Vagina (tissue), 2 donors: Measurements from ENCODE around the gene LCLAT1. TPM values are rescaled to one million over a fixed set of nuclear protein-coding genes. Genes with fewer than 3 reads are reported as not detected.
"Not testable (repeated sequence)": the region's sequence is repeated elsewhere in the genome, so short reads cannot be mapped to it uniquely, and the experiment has no call there.

Experiments
- DNase-seq, 2 donors: peaks; one replicate each; pipeline ENCODE4 v3.0.0-alpha.2; 2017; ENCODE audit errors: extremely low spot score in 2 of 2
- H3K27ac ChIP-seq: fragments of 200-600 bp; sonication (generic); one replicate; pipeline ENCODE4 v1.5.1; 2019
- H3K27me3 ChIP-seq: fragments of 200-600 bp; sonication (generic); one replicate; pipeline ENCODE4 v1.5.1; 2019
- H3K36me3 ChIP-seq, 2 donors: fragments of 200-600 bp; sonication (generic); one replicate each; pipeline ENCODE4 v1.5.1; 2017 to 2019
- H3K4me1 ChIP-seq: fragments of 200-600 bp; sonication (generic); one replicate; pipeline ENCODE4 v1.5.1; 2019
- H3K4me3 ChIP-seq, 2 donors: fragments of 200-600 bp; sonication (generic); 1 replicate in 1 of 2; 2 replicates in 1 of 2; pipeline ENCODE4 v1.5.1; 2016 to 2019
- H3K9me3 ChIP-seq: fragments of 200-600 bp; sonication (generic); one replicate; pipeline ENCODE4 v1.5.1; 2019
- POLR2A ChIP-seq, 2 donors: fragments of 450-650 bp; IDR thresholded peaks; one replicate each; pipeline ENCODE4 v1.6.1; 2017; ENCODE audit warnings: antibody characterized with exemption in 2 of 2, mild to moderate bottlenecking in 2 of 2, moderate library complexity in 2 of 2
- POLR2AphosphoS5 ChIP-seq, 2 donors: sonication (generic); formaldehyde crosslinking; IDR thresholded peaks; one replicate each; pipeline ENCODE4 v1.9.0; 2017; ENCODE audit warnings: antibody characterized with exemption in 2 of 2, mild to moderate bottlenecking in 2 of 2, low read depth in 1 of 2; ENCODE audit not compliant: insufficient read depth in 1 of 2
- intact Hi-C: fragments of 100-400 bp; cut with DNase I; formaldehyde crosslinking; loops from one replicate; pipeline ENCODE4 v1.15.1; 2023
- total RNA-seq: library from RNA; depleted of rRNA; stranded (reverse); fragments of >200 nt; gene quantifications from one replicate; pipeline ENCODE4 v1.2.3, GENCODE V29; 2016
- TF ChIP-seq, protein P1 (sequence below), 3 experiments: fragments of 450-650 bp in 2 of 3; fragments of 200-600 bp in 1 of 3; sonication (generic) in 1 of 3; IDR thresholded peaks; one replicate each; pipeline ENCODE4 v1.5.1; 2017 to 2019; ENCODE audit warnings: antibody characterized with exemption in 3 of 3, mild to moderate bottlenecking in 2 of 3, moderate library complexity in 2 of 3

LCLAT1 gene
- total RNA-seq, 1 donor from 2014 or later: 19.6 TPM

DNA sequence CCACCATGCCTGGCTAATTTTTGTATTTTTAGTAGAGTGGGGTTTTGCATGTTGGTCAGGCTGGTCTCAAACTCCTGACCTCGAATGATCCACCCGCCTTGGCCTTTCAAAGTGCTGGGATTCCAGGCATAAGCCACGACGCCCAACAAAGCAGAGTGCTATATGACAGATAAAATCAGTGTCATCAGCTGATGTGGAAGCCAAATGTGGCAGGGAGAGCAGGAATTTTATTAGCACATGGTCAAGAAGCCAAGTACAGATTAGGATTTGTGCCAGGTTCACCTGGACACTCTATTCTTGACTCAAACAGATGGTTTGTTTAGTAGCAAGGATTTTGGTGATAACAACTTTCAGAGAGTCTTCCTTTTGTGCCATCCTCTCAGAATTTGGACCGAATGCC, 62.7 kb downstream of the LCLAT1 start:
- no peak for TF ChIP-seq POLR2AphosphoS5 (IDR thresholded peaks at IDR 0.05; ENCODE audit: insufficient read depth in 1 of 2, low read depth in 1 of 2)
- TF ChIP-seq, protein P1, sequence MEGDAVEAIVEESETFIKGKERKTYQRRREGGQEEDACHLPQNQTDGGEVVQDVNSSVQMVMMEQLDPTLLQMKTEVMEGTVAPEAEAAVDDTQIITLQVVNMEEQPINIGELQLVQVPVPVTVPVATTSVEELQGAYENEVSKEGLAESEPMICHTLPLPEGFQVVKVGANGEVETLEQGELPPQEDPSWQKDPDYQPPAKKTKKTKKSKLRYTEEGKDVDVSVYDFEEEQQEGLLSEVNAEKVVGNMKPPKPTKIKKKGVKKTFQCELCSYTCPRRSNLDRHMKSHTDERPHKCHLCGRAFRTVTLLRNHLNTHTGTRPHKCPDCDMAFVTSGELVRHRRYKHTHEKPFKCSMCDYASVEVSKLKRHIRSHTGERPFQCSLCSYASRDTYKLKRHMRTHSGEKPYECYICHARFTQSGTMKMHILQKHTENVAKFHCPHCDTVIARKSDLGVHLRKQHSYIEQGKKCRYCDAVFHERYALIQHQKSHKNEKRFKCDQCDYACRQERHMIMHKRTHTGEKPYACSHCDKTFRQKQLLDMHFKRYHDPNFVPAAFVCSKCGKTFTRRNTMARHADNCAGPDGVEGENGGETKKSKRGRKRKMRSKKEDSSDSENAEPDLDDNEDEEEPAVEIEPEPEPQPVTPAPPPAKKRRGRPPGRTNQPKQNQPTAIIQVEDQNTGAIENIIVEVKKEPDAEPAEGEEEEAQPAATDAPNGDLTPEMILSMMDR (IDR thresholded peaks at IDR 0.05): no peak
- no peak for TF ChIP-seq POLR2A (IDR thresholded peaks at IDR 0.05)
- H3K4me3 ChIP-seq: no peak overlapping the region
- no peaks in the 10 kb centered on the region for H3K27me3 ChIP-seq
- no peak for DNase-seq
- H3K36me3 ChIP-seq: no peaks in the 10 kb centered on the region
- H3K27ac ChIP-seq: no peak overlapping the region
- intact Hi-C loops: no loop called here
- peaks cover 43% of the 10 kb centered on the region for H3K4me1 ChIP-seq
- no peaks in the 10 kb centered on the region for H3K9me3 ChIP-seq

DNA sequence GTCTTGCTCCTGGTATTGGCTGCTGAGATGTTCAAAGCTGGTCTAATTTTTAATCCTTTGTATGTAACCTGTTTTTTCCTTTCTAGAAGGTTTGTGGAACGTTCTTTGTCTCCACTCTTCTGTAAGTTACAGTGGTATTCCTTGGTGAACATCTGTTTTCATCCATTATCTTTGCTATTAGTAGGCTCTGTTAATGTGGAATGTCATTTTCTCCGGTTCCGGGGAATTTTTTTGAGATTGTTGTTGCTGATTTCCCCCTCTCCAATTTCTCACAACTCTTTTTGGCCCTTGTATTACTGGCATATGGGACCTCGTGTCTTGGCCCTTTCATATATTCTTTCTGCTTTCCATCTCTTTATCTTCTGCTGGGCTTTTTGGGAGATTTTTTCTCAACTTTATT, 63.4 kb downstream of the LCLAT1 start:
- no peak for DNase-seq
- intact Hi-C loops: no loop called here
- TF ChIP-seq POLR2A (IDR thresholded peaks at IDR 0.05): no peak
- TF ChIP-seq POLR2AphosphoS5 (IDR thresholded peaks at IDR 0.05; ENCODE audit: insufficient read depth in 1 of 2, low read depth in 1 of 2): no peak
- TF ChIP-seq, protein P1 (IDR thresholded peaks at IDR 0.05): no peak
- peak overlapping the region; percentile 16 for H3K27ac ChIP-seq
- H3K9me3 ChIP-seq: no peaks in the 10 kb centered on the region
- no peaks in the 10 kb centered on the region for H3K36me3 ChIP-seq
- H3K4me1 ChIP-seq: peaks cover 43% of the 10 kb centered on the region
- H3K4me3 ChIP-seq: no peak overlapping the region
- H3K27me3 ChIP-seq: no peaks in the 10 kb centered on the region

DNA sequence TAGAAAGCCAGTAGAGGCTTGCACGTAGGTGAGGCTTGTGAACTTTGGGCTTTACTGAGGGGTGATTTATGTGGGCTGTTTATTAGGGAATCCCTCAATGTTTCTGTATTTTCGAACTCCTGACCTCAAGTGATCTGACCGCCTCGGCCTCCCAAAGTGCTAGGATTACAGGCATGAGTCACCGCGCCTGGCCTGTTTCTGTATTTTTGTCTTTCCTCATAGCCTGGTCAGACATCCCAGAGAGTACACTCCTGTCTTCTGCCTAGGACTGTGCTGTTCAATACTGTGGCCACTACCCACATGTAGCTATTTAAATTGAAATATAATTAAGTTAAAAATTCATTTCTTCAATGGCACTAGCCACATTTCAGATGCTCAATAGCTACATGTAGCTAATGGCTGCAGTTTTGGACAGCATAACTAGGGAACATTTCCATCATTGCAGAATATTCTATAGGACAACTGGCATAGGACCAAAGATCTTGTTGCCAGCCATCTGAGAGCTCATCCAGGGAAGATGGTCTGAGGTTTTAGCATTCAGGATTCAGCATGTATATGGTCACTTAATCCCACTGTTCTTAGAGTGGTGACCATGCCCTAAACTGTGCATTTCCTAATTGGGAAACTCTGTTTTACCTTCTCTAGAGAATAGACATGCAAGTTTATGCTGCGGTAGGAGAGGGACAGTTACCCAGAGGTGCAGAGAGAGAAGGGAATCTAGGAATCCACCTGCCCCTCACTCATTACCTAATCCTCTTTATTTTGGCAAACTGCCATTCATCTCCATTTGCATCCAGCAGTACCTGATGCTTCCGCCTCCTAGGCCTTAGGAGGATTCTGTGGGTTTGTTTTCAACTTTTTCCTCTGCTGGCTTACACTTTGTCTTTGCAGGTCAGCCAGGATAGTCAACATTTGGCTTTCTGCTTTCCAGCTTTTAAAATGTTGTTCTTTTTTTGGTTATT, 64.4 kb downstream of the LCLAT1 start:
- TF ChIP-seq, protein P1 (IDR thresholded peaks at IDR 0.05): no peak
- TF ChIP-seq POLR2AphosphoS5 (IDR thresholded peaks at IDR 0.05; ENCODE audit: insufficient read depth in 1 of 2, low read depth in 1 of 2) (peak in 1 of 2 donors; percentile 62), POLR2A (IDR thresholded peaks at IDR 0.05) (no peak)
- Histone ChIP-seq H3K4me3 (no peak overlapping the region), H3K9me3 (no peaks in the 10 kb centered on the region), H3K27me3 (no peaks in the 10 kb centered on the region), H3K36me3 (no peaks in the 10 kb centered on the region), H3K4me1 (peaks cover 41% of the 10 kb centered on the region), H3K27ac (peak overlapping the region; percentile 57)
- intact Hi-C loops: no loop called here
- no peak for DNase-seq

DNA sequence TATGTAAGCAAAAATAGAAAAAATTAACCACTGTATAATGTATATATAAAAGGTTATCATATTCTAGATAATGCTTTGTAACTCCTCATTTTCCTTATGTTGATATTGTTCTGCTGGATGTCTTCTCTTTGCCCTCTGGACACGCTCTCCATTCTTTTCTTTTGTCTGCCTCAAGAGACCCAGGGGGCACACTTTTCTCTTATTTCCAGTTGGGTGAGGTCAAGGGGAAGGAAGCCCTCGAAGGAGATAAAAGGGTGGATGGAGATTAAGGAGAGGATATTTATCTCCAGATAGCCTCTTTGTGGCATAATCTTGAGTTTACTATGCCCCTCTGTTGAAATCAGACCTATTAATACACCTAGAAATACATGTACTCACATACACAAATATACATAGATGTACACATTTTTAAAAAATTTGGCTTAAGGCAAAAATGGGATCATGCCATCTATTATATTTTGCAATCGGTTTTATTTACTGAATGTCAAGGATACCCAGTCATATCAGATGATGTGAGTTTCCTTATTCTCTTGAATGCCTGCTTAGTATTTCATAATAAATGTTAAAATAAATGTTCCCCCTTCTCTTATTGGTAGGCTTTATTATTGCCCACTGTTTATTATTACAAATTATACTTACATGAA, 65.3 kb downstream of the LCLAT1 start:
- Histone ChIP-seq H3K27me3 (no peaks in the 10 kb centered on the region), H3K4me1 (peaks cover 41% of the 10 kb centered on the region), H3K4me3 (no peak overlapping the region), H3K27ac (no peak overlapping the region), H3K9me3 (no peaks in the 10 kb centered on the region), H3K36me3 (no peaks in the 10 kb centered on the region)
- no peak for DNase-seq
- TF ChIP-seq POLR2A (IDR thresholded peaks at IDR 0.05): no peak
- intact Hi-C loops: no loop called here

DNA sequence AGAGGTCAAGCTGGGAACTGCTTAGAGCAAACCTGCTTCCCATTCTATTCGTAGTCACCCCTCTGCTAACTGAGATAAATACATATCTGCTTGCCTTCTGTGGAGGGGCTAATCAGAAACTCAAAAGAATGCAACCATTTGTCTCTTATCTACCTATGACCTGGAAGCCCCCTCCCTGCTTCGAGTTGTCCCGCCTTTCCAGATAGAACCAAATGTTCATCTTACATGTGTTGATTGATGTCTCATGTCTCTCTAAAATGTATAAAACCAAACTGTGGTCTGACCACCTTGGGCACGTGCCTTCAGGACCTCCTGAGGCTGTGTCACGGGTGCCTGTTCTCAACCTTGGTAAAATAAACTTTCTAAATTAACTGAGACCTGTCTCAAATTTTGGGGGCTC, 66.6 kb downstream of the LCLAT1 start:
- not testable (repeated sequence) for H3K27ac ChIP-seq

More for the DNA sequence above, 66.6 kb downstream of the LCLAT1 start:
- H3K36me3 ChIP-seq, DNase-seq, H3K4me3 ChIP-seq, H3K9me3 ChIP-seq, H3K27me3 ChIP-seq, intact Hi-C loops: not testable (repeated sequence)
- peaks cover 41% of the 10 kb centered on the region for H3K4me1 ChIP-seq
